Tibial artery (tissue), 4 donors: ENCODE data around the gene THBS2.

Experiments
- DNase-seq, 2 donors: peaks; one replicate each; pipeline ENCODE4 v3.0.0-alpha.2; 2019
- H3K27ac ChIP-seq, 2 donors: fragments of 200-600 bp; sonication (generic) in 1 of 2; 1 replicate in 1 of 2; 2 replicates in 1 of 2; pipeline ENCODE4 v1.5.1; 2018 to 2019; ENCODE audit warnings: mild to moderate bottlenecking in 1 of 2
- H3K27me3 ChIP-seq, 2 donors: fragments of 200-600 bp; sonication (generic) in 1 of 2; one replicate each; pipeline versions ENCODE4 v1.5.1 to v1.6.0; 2016 to 2019
- H3K36me3 ChIP-seq, 3 donors: fragments of 200-600 bp; sonication (generic) in 2 of 3; one replicate each; pipeline ENCODE4 v1.5.1; 2016 to 2019; ENCODE audit warnings: mild to moderate bottlenecking in 2 of 3
- H3K4me1 ChIP-seq, 4 donors: fragments of 200-600 bp; sonication (generic) in 2 of 4; 1 replicate in 3 of 4; 2 replicates in 1 of 4; pipeline ENCODE4 v1.5.1; 2016 to 2019
- H3K4me3 ChIP-seq, 2 donors: fragments of 200-600 bp; sonication (generic) in 1 of 2; 1 replicate in 1 of 2; 2 replicates in 1 of 2; pipeline ENCODE4 v1.5.1; 2018 to 2019; ENCODE audit warnings: mild to moderate bottlenecking in 2 of 2
- H3K9me3 ChIP-seq, 3 donors: fragments of 200-600 bp; sonication (generic) in 1 of 3; one replicate each; pipeline ENCODE4 v1.5.1; 2016 to 2019
- CTCF ChIP-seq, 2 experiments: fragments of 200-600 bp in 1 of 2; fragments of 450-650 bp in 1 of 2; IDR thresholded peaks; one replicate each; pipeline ENCODE4 v1.5.1; 2017 to 2019; ENCODE audit warnings: antibody characterized with exemption in 2 of 2, mild to moderate bottlenecking in 1 of 2, moderate library complexity in 1 of 2
- intact Hi-C: fragments of 100-400 bp; cut with DNase I; formaldehyde crosslinking; loops from one replicate; pipeline ENCODE4 v1.15.0; 2023; ENCODE audit warnings: low total_unique reads

Gene THBS2

GRCh38 chr6:169238766-169239165 lies 14.9 kb downstream of the THBS2 start:
- no peak for TF ChIP-seq CTCF (IDR thresholded peaks at IDR 0.05)
- H3K4me3 ChIP-seq = no peak overlapping the region
- H3K27me3 ChIP-seq = no peaks in the 10 kb centered on the region
- peaks cover 28 to 63% (median 46%) of the 10 kb centered on the region in 3 donors for H3K36me3 ChIP-seq
- H3K4me1 ChIP-seq = no peaks in the 10 kb centered on the region
- intact Hi-C loops = no loop called here
- H3K27ac ChIP-seq = no peak overlapping the region
- no peaks in the 10 kb centered on the region for H3K9me3 ChIP-seq
- no peak for DNase-seq

- Histone ChIP-seq H3K9me3 (no peaks in the 10 kb centered on the region), H3K36me3 (peaks cover 39 to 75% (median 54%) of the 10 kb centered on the region in 3 donors), H3K27me3 (no peaks in the 10 kb centered on the region), H3K4me1 (no peaks in the 10 kb centered on the region), H3K27ac (no peak overlapping the region), H3K4me3 (no peak overlapping the region)
- no peak for DNase-seq
- TF ChIP-seq CTCF (IDR thresholded peaks at IDR 0.05) = no peak
- intact Hi-C loops = no loop called here
These were observed 16.0 kb downstream of the THBS2 start for GRCh38 chr6:169237496-169238134.

- H3K27ac ChIP-seq = no peak overlapping the region
- no peaks in the 10 kb centered on the region for H3K4me1 ChIP-seq
- TF ChIP-seq CTCF (IDR thresholded peaks at IDR 0.05) = no peak
- H3K4me3 ChIP-seq = no peak overlapping the region
- intact Hi-C loops = no loop called here
- no peaks in the 10 kb centered on the region for H3K27me3 ChIP-seq
- H3K9me3 ChIP-seq = no peaks in the 10 kb centered on the region
- DNase-seq = no peak
- H3K36me3 ChIP-seq = peaks cover 44 to 80% (median 60%) of the 10 kb centered on the region in 3 donors
These were observed 16.7 kb downstream of the THBS2 start for GRCh38 chr6:169236988-169237387.

GRCh38 chr6:169236545-169236944 lies 17.1 kb downstream of the THBS2 start:
- Histone ChIP-seq H3K27me3 (no peaks in the 10 kb centered on the region), H3K36me3 (peaks cover 43 to 80% (median 60%) of the 10 kb centered on the region in 3 donors), H3K9me3 (no peaks in the 10 kb centered on the region), H3K27ac (no peak overlapping the region), H3K4me1 (no peaks in the 10 kb centered on the region), H3K4me3 (no peak overlapping the region)
- intact Hi-C loops = no loop called here
- DNase-seq = no peak
- TF ChIP-seq CTCF (IDR thresholded peaks at IDR 0.05) = no peak

- no peak for TF ChIP-seq CTCF (IDR thresholded peaks at IDR 0.05)
These were observed 18.4 kb downstream of the THBS2 start for GRCh38 chr6:169235286-169235685.

More at GRCh38 chr6:169235286-169235685, 18.4 kb downstream of the THBS2 start:
- Histone ChIP-seq H3K9me3 (no peaks in the 10 kb centered on the region), H3K36me3 (peaks cover 44 to 72% (median 68%) of the 10 kb centered on the region in 3 donors), H3K27ac (no peak overlapping the region), H3K27me3 (no peaks in the 10 kb centered on the region), H3K4me3 (no peak overlapping the region), H3K4me1 (no peaks in the 10 kb centered on the region)
- intact Hi-C loops = no loop called here
- no peak for DNase-seq
